Uterus (tissue), 2 donors: ENCODE results near the gene FBLN2.

Source experiments
- POLR2A ChIP-seq, 2 donors: fragments of 450-650 bp; IDR thresholded peaks; one replicate each; pipeline ENCODE4 v1.6.1; 2016; ENCODE audit warnings: antibody characterized with exemption in 2 of 2, mild to moderate bottlenecking in 1 of 2, moderate library complexity in 1 of 2
- TF ChIP-seq, protein P1 (sequence below), 4 experiments: fragments of 200-600 bp in 2 of 4; fragments of 450-650 bp in 2 of 4; sonication (generic) in 2 of 4; IDR thresholded peaks; one replicate each; pipeline ENCODE4 v1.5.1; 2016 to 2019; ENCODE audit warnings: antibody characterized with exemption in 4 of 4, mild to moderate bottlenecking in 2 of 4, moderate library complexity in 1 of 4

DNA sequence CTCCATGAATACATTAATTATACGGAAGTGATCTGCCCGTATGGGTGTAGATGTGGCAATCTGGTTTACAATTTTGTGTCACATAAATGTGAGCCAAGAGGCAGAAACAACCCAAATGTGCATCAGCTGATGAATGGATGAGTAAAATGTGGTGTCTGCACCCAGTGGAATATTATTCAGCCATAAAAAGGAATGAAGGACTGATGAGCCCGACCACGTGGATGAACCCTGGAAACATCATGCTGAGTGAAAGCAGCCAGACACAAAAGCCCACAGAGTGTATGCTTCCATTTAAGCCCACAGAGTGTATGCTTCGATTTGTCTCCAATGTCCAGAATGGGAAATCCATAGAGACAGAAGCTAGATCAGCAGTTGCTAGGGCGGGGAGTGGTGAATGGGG lies 27.6 kb upstream of the FBLN2 start:
- TF ChIP-seq, protein P1, sequence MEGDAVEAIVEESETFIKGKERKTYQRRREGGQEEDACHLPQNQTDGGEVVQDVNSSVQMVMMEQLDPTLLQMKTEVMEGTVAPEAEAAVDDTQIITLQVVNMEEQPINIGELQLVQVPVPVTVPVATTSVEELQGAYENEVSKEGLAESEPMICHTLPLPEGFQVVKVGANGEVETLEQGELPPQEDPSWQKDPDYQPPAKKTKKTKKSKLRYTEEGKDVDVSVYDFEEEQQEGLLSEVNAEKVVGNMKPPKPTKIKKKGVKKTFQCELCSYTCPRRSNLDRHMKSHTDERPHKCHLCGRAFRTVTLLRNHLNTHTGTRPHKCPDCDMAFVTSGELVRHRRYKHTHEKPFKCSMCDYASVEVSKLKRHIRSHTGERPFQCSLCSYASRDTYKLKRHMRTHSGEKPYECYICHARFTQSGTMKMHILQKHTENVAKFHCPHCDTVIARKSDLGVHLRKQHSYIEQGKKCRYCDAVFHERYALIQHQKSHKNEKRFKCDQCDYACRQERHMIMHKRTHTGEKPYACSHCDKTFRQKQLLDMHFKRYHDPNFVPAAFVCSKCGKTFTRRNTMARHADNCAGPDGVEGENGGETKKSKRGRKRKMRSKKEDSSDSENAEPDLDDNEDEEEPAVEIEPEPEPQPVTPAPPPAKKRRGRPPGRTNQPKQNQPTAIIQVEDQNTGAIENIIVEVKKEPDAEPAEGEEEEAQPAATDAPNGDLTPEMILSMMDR (IDR thresholded peaks at IDR 0.05): no peak
- no peak for TF ChIP-seq POLR2A (IDR thresholded peaks at IDR 0.05)
